Loucy (cell line): ENCODE measurements around the gene SYNGR4.
A peak's percentile ranks its signal among the peaks of the same experiment; 100 is the strongest.
"Not testable (repeated sequence)": the region's sequence is repeated elsewhere in the genome, so short reads cannot be mapped to it uniquely, and the experiment has no call there.

Source experiments
- H2AFZ ChIP-seq: fragments of 200-600 bp; sonication (generic); 2 replicates; pipeline ENCODE4 v1.6.0; 2016; ENCODE audit warnings: antibody characterized with exemption, mild to moderate bottlenecking, low read length, moderate library complexity
- H3F3A ChIP-seq: fragments of 200-600 bp; 2 replicates; pipeline ENCODE4 v1.6.0; 2016; ENCODE audit warnings: antibody characterized with exemption, low read depth, mild to moderate bottlenecking
- H3K27me3 ChIP-seq: fragments of 200-600 bp; sonication (generic); 2 replicates; pipeline ENCODE4 v1.6.1; 2014; ENCODE audit warnings: low read length, mild to moderate bottlenecking; ENCODE audit not compliant: insufficient read depth, poor library complexity, severe bottlenecking
- H3K36me3 ChIP-seq: fragments of 200-600 bp; sonication (generic); 2 replicates; pipeline ENCODE4 v1.6.1; 2016; ENCODE audit warnings: low read length; ENCODE audit not compliant: insufficient read depth
- H3K4me1 ChIP-seq: fragments of 200-600 bp; sonication (generic); 2 replicates; pipeline ENCODE4 v1.5.1; 2014; ENCODE audit warnings: low read length, mild to moderate bottlenecking; ENCODE audit not compliant: insufficient read depth, poor library complexity, severe bottlenecking
- H3K4me2 ChIP-seq: fragments of 200-600 bp; sonication (generic); 2 replicates; pipeline ENCODE4 v1.6.0; 2014; ENCODE audit warnings: antibody characterized with exemption, low read length, low read depth, mild to moderate bottlenecking; ENCODE audit not compliant: poor library complexity, severe bottlenecking
- H3K4me3 ChIP-seq: fragments of 200-600 bp; sonication (generic); 2 replicates; pipeline ENCODE4 v1.5.1; 2014; ENCODE audit warnings: low read length, mild to moderate bottlenecking, mixed read lengths; ENCODE audit not compliant: poor library complexity, severe bottlenecking
- H3K79me2 ChIP-seq: fragments of 200-600 bp; sonication (generic); 2 replicates; pipeline ENCODE4 v1.6.1; 2014; ENCODE audit warnings: low read length; ENCODE audit not compliant: insufficient read depth
- H3K9ac ChIP-seq: fragments of 200-600 bp; sonication (generic); 2 replicates; pipeline ENCODE4 v1.6.0; 2014; ENCODE audit warnings: mild to moderate bottlenecking, low read depth, low read length, moderate library complexity; ENCODE audit not compliant: poor library complexity, severe bottlenecking
- H3K9me2 ChIP-seq: fragments of 200-600 bp; sonication (generic); replicated peaks from 2 replicates; pipeline ENCODE4 v1.6.1; 2016; ENCODE audit warnings: low read depth, low read length, mixed read lengths
- H3K9me3 ChIP-seq: fragments of 200-600 bp; sonication (generic); 2 replicates; pipeline ENCODE4 v1.6.1; 2014; ENCODE audit warnings: mild to moderate bottlenecking, antibody characterized with exemption, low read length, low read depth; ENCODE audit not compliant: insufficient read depth
- H4K20me1 ChIP-seq: fragments of 200-600 bp; sonication (generic); 2 replicates; pipeline ENCODE4 v1.6.0; 2014; ENCODE audit warnings: antibody characterized with exemption, low read length, mild to moderate bottlenecking; ENCODE audit not compliant: insufficient read depth, poor library complexity, severe bottlenecking
- EZH2phosphoT487 ChIP-seq: fragments of 200-600 bp; IDR thresholded peaks from 2 replicates; pipeline ENCODE4 v1.6.1; 2018; ENCODE audit warnings: antibody characterized with exemption, mild to moderate bottlenecking, moderate library complexity, borderline replicate concordance
- TF ChIP-seq, protein P1 (sequence below): fragments of 200-600 bp; sonication (generic); conservative IDR thresholded peaks from 2 replicates; pipeline ENCODE4 v1.5.1; 2014; ENCODE audit warnings: mild to moderate bottlenecking, antibody characterized with exemption, low read length

The SYNGR4 gene

DNA sequence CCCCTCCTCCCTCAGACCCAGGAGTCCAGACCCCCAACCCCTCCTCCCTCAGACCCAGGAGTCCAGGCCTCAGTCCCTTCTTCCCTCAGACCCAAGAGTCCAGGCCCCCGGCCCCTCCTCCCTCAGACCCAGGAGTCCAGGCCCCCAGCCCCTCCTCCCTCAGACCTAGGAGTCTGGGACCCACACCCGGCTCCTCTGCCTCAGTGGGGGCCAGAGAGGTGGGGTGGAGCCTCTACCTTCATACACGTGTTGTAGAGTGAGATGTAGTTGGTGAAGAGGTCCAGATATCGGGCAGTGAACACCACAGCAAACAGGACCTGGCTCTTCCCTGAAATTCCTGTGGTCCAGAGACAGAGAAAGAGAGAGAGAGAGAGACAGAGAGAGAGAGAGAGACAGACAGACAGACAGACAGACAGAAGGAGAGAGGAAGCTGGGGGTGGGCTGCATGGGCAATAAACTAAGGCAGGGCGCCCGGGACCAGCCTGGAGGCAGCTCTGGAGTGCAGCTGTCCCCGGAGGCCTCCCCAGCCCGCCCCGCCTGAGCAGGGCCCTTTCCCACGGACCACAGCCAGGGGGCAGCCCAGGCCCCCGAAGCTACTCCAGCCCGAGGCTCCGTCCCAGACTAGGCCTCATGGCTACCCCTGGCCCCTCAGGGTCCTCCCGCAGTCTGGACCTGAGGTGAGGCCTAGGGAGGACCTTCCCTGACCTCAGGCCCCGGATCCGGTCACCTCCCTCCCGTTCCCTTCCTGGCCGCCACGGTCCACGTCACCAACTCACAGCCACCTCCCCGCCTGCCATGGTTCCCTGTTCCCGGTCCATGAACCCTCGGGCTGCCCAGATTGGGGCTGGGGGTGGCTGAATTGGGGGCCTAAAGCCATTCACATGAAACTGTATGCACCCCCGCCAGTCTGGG, 26.3 kb downstream of the SYNGR4 start:
- Histone ChIP-seq H3K9ac (peak overlapping the region; percentile 98), H3K9me2 (no peaks in the 10 kb centered on the region), H3K4me2 (peak overlapping the region; percentile 99), H3K79me2 (peaks cover 38% of the 10 kb centered on the region), H3K27me3 (no peaks in the 10 kb centered on the region), H2AFZ (peak overlapping the region; percentile 31), H3F3A (no peaks in the 10 kb centered on the region), H3K4me3 (peak overlapping the region; percentile 90), H4K20me1 (peaks cover 12% of the 10 kb centered on the region), H3K4me1 (peaks cover 11% of the 10 kb centered on the region), H3K36me3 (peaks cover 13% of the 10 kb centered on the region; the same call in 1 of the 2 replicates), H3K9me3 (no peaks in the 10 kb centered on the region)
- no peak for TF ChIP-seq EZH2phosphoT487
- TF ChIP-seq, protein P1, sequence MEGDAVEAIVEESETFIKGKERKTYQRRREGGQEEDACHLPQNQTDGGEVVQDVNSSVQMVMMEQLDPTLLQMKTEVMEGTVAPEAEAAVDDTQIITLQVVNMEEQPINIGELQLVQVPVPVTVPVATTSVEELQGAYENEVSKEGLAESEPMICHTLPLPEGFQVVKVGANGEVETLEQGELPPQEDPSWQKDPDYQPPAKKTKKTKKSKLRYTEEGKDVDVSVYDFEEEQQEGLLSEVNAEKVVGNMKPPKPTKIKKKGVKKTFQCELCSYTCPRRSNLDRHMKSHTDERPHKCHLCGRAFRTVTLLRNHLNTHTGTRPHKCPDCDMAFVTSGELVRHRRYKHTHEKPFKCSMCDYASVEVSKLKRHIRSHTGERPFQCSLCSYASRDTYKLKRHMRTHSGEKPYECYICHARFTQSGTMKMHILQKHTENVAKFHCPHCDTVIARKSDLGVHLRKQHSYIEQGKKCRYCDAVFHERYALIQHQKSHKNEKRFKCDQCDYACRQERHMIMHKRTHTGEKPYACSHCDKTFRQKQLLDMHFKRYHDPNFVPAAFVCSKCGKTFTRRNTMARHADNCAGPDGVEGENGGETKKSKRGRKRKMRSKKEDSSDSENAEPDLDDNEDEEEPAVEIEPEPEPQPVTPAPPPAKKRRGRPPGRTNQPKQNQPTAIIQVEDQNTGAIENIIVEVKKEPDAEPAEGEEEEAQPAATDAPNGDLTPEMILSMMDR = peak; percentile 50

DNA sequence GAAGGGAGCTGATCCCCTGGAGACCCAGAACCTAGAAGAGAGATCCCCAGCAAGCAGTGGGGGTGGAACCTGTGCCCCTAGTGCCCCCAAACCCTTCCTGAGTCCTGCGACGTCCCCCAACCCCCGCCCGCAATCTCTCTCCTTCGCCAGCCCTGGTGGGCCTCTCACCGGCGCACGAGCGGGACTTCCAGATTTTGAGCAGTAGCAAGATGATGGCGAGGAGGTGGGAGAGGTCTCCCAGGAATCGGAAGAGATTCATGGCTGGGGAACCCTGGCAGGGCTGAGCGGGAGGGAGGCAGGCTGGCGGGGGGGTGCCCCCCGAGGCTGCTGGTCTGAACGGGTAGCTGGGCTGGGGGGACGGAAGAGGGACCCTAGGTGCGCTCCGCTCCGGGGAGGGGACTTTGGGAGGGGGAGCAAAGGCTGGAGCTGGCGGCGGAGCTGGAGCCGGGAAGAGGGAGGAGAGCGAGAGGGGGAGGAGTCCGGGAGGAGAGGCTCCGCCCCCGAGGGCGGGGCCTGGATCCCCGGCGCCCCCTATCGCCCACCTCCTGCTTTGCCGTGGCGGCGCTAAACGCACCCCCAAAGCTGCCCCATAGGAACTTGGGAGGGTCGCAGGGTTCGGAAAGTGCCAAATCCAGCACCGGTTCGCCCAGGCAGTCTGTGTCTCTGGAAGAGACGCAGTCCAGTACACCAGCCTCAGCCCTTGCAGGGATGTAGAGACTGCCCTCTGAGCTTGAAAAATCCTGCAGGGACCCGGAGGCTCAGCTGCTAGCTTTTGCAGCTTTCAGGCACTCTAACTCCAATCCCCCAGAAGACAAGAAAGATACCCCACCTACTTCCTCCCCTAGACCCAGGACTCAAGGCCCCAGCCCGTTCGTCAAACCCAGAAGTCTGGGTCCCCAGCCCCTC, 27.2 kb downstream of the SYNGR4 start, which contains the start of gene KDELR1:
TSS of gene KDELR1 (minus strand) at position 452 of the 906 bp plus-strand sequence. CDS start at position 259, 193 bp downstream.
- Histone ChIP-seq H3K27me3 (no peaks in the 10 kb centered on the region), H3K4me1 (peaks cover 11% of the 10 kb centered on the region), H3F3A (no peaks in the 10 kb centered on the region), H3K9me2 (no peaks in the 10 kb centered on the region), H3K4me2 (peak within 1 kb of the TSS; percentile 99), H3K9ac (peak within 1 kb of the TSS; percentile 98), H3K79me2 (peaks cover 38% of the 10 kb centered on the region), H3K36me3 (peaks cover 9% of the 10 kb centered on the region; the same call in 1 of the 2 replicates), H3K9me3 (no peaks in the 10 kb centered on the region), H3K4me3 (peak within 1 kb of the TSS; percentile 90), H4K20me1 (peaks cover 12% of the 10 kb centered on the region), H2AFZ (peak within 1 kb of the TSS; percentile 91)
- no peak for TF ChIP-seq EZH2phosphoT487
- TF ChIP-seq, protein P1 = peak; percentile 80

DNA sequence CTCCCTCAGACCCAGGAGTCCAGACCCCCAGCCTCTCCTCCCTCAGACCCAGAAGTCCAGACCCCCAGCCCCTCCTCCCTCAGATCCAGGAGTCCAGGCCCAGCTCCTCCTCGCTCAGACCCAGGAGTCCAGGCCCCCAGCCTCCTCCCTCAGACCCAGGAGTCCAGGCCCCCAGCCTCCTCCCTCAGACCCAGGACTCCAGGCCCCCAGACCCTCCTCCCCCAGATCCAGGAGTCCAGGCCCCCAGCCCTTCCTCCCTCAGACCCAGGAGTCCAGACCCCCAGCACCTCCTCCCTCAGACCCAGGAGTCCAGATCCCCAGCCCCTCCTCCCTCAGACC, 27.8 kb downstream of the SYNGR4 start:
- not testable (repeated sequence) for H3K36me3 ChIP-seq, H3F3A ChIP-seq, H3K27me3 ChIP-seq, H3K9me3 ChIP-seq, H3K9me2 ChIP-seq
- Histone ChIP-seq H2AFZ (peak overlapping the region; percentile 91; the same call in 1 of the 2 replicates), H3K79me2 (peaks cover 38% of the 10 kb centered on the region), H3K4me1 (peaks cover 11% of the 10 kb centered on the region), H3K4me2 (peak overlapping the region; percentile 99), H3K9ac (peak overlapping the region; percentile 98), H3K4me3 (peak overlapping the region; percentile 90), H4K20me1 (peaks cover 12% of the 10 kb centered on the region)
